Neural cell (in vitro differentiated cells): Measurements from ENCODE around the gene HTRA2. TPM values are rescaled to one million over a fixed set of nuclear protein-coding genes. Genes with fewer than 3 reads are reported as not detected.

Source experiments
- H2AFZ ChIP-seq: fragments of 200-600, 300-800 bp; sonication (generic), shearing (Covaris generic); 2 replicates; pipeline ENCODE4 v1.6.0; 2014; ENCODE audit warnings: low read depth, mild to moderate bottlenecking, antibody characterized with exemption, low read length, moderate library complexity
- H3F3A ChIP-seq: fragments of 200-600 bp; shearing (Covaris generic); 2 replicates; pipeline ENCODE4 v1.6.1; 2016; ENCODE audit warnings: mild to moderate bottlenecking, moderate library complexity, mixed read lengths, antibody characterized with exemption, low read length; ENCODE audit not compliant: insufficient read depth, poor library complexity, severe bottlenecking
- H3K27ac ChIP-seq: fragments of 200-600, 300-800 bp; sonication (generic), shearing (Covaris generic); 2 replicates; pipeline ENCODE4 v1.5.1; 2014; ENCODE audit warnings: mild to moderate bottlenecking, low read length, moderate library complexity
- H3K27me3 ChIP-seq: fragments of 300-800, 200-600 bp; sonication (generic), shearing (Covaris generic); 2 replicates; pipeline ENCODE4 v1.6.0; 2014; ENCODE audit warnings: mild to moderate bottlenecking, low read depth, low read length, moderate library complexity; ENCODE audit not compliant: insufficient read depth
- H3K36me3 ChIP-seq: fragments of 300-800, 200-600 bp; sonication (generic), shearing (Covaris generic); 2 replicates; pipeline ENCODE4 v1.5.1; 2014; ENCODE audit warnings: mild to moderate bottlenecking, antibody characterized with exemption, low read length, moderate library complexity; ENCODE audit not compliant: insufficient read depth
- H3K4me2 ChIP-seq: fragments of 300-800, 200-600 bp; sonication (generic), shearing (Covaris generic); 2 replicates; pipeline ENCODE4 v1.6.0; 2014; ENCODE audit warnings: mild to moderate bottlenecking, low read length
- H3K4me3 ChIP-seq: fragments of 300-800, 200-600 bp; sonication (generic), shearing (Covaris generic); 2 replicates; pipeline ENCODE4 v1.5.1; 2014; ENCODE audit warnings: mild to moderate bottlenecking, low read length, moderate library complexity
- H3K79me2 ChIP-seq: fragments of 200-600 bp; shearing (Covaris generic); replicated peaks from 2 replicates; pipeline ENCODE4 v1.6.0; 2014; ENCODE audit warnings: mild to moderate bottlenecking, low read length, moderate library complexity; ENCODE audit not compliant: insufficient read depth
- H3K9ac ChIP-seq: fragments of 300-800, 200-600 bp; sonication (generic), shearing (Covaris generic); 2 replicates; pipeline ENCODE4 v1.6.1; 2016; ENCODE audit warnings: mild to moderate bottlenecking, low read length, mixed read lengths
- H3K9me2 ChIP-seq: fragments of 200-600 bp; shearing (Covaris generic); 2 replicates; pipeline ENCODE4 v1.6.1; 2016; ENCODE audit warnings: mild to moderate bottlenecking, low read length, mixed read lengths; ENCODE audit not compliant: insufficient read depth
- H3K9me3 ChIP-seq: fragments of 200-600, 300-800 bp; sonication (generic), shearing (Covaris generic); 2 replicates; pipeline ENCODE4 v1.6.1; 2016; ENCODE audit warnings: mild to moderate bottlenecking, mixed run types, low read length, moderate library complexity, mixed read lengths
- H4K20me1 ChIP-seq: fragments of 200-600 bp; shearing (Covaris generic); 2 replicates; pipeline ENCODE4 v1.6.1; 2016; ENCODE audit warnings: mild to moderate bottlenecking, mixed run types; ENCODE audit not compliant: insufficient read depth
- EP300 ChIP-seq: fragments of 450-650 bp; conservative IDR thresholded peaks from 2 replicates; pipeline ENCODE4 v1.6.1; 2014; ENCODE audit warnings: antibody characterized with exemption, mild to moderate bottlenecking, moderate library complexity; ENCODE audit not compliant: poor library complexity, severe bottlenecking
- EZH2 ChIP-seq: fragments of 200-600, 300-800 bp; shearing (Covaris generic), sonication (generic); IDR thresholded peaks from 2 replicates; pipeline ENCODE4 v1.6.1; 2014; ENCODE audit warnings: antibody characterized with exemption, low read length, borderline replicate concordance, mild to moderate bottlenecking; ENCODE audit not compliant: insufficient read depth, poor library complexity, severe bottlenecking
- MXI1 ChIP-seq: fragments of 450-650 bp; conservative IDR thresholded peaks from 2 replicates; pipeline ENCODE4 v1.6.1; 2014; ENCODE audit warnings: antibody characterized with exemption, mild to moderate bottlenecking; ENCODE audit not compliant: poor library complexity, severe bottlenecking
- REST ChIP-seq: IDR thresholded peaks from 2 replicates; pipeline ENCODE4 v1.6.1; 2012; ENCODE audit warnings: borderline replicate concordance
- TAF1 ChIP-seq: IDR thresholded peaks from 2 replicates; pipeline ENCODE4 v1.6.1; 2012; ENCODE audit warnings: low read depth
- polyA plus RNA-seq: library from polyadenylated mRNA; depleted of rRNA; stranded (reverse); fragments of >200 nt; gene quantifications from 2 replicates; pipeline ENCODE4 v1.2.3, GENCODE V29; 2014

The HTRA2 gene
- polyA plus RNA-seq, 1 donor from 2014 or later, result 126 TPM

- no peak for TF ChIP-seq REST
These were observed 29.2 kb upstream of the HTRA2 start (continued) for GRCh38 chr2:74500578-74500946.

GRCh38 chr2:74501335-74502071, 28.2 kb upstream of the HTRA2 start:
- Histone ChIP-seq H3K4me2 (no peak overlapping the region), H3K9ac (no peak overlapping the region), H3K27ac (no peak overlapping the region), H2AFZ (no peak overlapping the region), H3K4me3 (no peak overlapping the region), H3K9me3 (no peaks in the 10 kb centered on the region), H3K9me2 (no peaks in the 10 kb centered on the region), H3K36me3 (peaks cover 7% of the 10 kb centered on the region), H4K20me1 (no peaks in the 10 kb centered on the region), H3F3A (no peaks in the 10 kb centered on the region), H3K79me2 (peaks cover under 1% of the 10 kb centered on the region), H3K27me3 (peaks cover 94% of the 10 kb centered on the region)
- TF ChIP-seq EZH2 (no peak), MXI1 (no peak)

- Histone ChIP-seq H3K36me3 (peaks cover 7% of the 10 kb centered on the region), H3K27me3 (peaks cover 87% of the 10 kb centered on the region), H4K20me1 (no peaks in the 10 kb centered on the region), H3K9me2 (no peaks in the 10 kb centered on the region), H3K9ac (no peak overlapping the region), H3K27ac (no peak overlapping the region), H3K4me2 (no peak overlapping the region), H3K9me3 (no peaks in the 10 kb centered on the region), H3K79me2 (peaks cover 6% of the 10 kb centered on the region), H3K4me3 (no peak overlapping the region), H3F3A (no peaks in the 10 kb centered on the region), H2AFZ (no peak overlapping the region)
- peak; percentile 61 for TF ChIP-seq EZH2
- no peak for TF ChIP-seq EP300
- TF ChIP-seq REST, result no peak
- TF ChIP-seq TAF1, result no peak
These were observed 27.5 kb upstream of the HTRA2 start for GRCh38 chr2:74502147-74502719.
